ENCODE results near the gene SLC35F1.
"Not testable (repeated sequence)": the region's sequence is repeated elsewhere in the genome, so short reads cannot be mapped to it uniquely, and the experiment has no call there.

SLC35F1 gene

DNA sequence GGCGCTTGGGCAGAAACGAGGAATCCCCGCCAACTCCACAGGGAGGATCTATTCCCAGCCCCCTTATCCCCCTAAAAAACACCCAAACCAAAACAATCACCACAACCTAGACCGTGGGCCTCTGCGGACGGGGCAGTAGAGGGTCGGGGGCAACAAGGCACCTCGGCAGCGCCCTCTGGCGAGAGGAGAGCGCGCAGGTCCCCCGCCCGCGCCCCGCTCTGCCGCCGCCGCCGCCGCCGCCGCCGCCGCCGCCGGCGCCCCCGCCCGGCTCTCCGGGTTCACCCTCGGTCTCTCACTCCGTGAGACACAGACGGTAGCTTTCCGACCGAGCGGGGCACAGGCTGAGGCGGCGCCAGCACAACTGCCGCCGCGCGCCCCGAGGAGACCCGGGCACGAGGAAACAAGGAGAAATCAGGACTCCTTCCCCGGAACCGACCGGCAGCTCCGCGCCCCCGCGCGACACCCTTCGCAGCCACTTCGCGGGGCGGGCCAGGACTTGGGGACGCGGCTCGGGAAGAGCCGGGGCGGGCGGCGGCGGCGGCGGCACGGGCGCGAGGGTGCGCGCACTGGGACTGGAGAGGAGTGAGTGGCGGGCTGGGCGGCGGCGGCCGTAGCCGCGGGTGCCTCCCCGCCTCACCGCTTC is at the start of gene SLC35F1:
Gene SLC35F1 (plus strand): TSS at position 307 of the 643 bp plus-strand sequence.
- TF ChIP-seq, protein P1, sequence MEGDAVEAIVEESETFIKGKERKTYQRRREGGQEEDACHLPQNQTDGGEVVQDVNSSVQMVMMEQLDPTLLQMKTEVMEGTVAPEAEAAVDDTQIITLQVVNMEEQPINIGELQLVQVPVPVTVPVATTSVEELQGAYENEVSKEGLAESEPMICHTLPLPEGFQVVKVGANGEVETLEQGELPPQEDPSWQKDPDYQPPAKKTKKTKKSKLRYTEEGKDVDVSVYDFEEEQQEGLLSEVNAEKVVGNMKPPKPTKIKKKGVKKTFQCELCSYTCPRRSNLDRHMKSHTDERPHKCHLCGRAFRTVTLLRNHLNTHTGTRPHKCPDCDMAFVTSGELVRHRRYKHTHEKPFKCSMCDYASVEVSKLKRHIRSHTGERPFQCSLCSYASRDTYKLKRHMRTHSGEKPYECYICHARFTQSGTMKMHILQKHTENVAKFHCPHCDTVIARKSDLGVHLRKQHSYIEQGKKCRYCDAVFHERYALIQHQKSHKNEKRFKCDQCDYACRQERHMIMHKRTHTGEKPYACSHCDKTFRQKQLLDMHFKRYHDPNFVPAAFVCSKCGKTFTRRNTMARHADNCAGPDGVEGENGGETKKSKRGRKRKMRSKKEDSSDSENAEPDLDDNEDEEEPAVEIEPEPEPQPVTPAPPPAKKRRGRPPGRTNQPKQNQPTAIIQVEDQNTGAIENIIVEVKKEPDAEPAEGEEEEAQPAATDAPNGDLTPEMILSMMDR (IDR thresholded peaks at IDR 0.05; ENCODE audit: borderline replicate concordance, insufficient read depth, low read depth, low read length) = peak; percentile 51
- peak within 1 kb of the TSS; percentile 35 for H3K4me3 ChIP-seq (ENCODE audit: low read depth, low read length)

DNA sequence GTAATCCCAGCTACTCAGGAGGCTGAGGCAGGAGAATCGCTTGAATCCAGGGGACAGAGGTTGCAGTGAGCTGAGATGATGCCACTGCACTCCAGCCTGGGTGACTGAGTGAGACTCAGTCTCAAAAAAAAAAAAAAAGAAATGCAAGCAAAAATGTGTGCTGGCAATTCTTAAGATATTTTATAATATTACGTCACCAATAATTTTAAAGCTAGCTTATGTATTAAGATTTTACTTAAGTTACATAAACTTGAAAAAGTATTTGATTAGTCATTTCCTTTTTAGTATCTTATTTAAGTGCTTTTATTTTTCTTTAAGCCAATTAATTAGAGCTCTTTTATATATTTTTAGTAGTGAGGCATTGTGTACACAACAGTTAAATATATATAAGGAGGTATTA is 48.5 kb upstream of the SLC35F1 start:
- H3K4me3 ChIP-seq (ENCODE audit: low read depth, low read length) = not testable (repeated sequence)

DNA sequence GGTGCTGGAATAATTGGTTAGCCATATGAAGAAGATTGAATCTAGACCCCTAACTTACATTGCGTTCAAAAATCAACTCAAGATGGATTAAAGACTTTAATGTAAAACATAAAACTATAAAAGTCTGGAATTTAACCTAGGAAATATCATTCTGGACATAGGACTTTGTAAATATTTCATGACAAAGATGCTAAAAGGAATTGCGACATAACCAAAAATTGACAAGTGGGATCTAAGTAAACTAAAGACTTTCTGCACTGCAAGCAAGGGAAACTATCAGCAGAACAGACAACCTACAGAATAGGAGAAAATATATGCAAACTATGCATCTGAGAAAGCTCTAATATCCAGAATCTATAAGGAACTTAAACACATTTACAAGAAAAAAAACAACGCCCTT is 45.5 kb upstream of the SLC35F1 start:
- TF ChIP-seq, protein P1 (IDR thresholded peaks at IDR 0.05; ENCODE audit: borderline replicate concordance, insufficient read depth, low read depth, low read length) = no peak
- no peak overlapping the region for H3K4me3 ChIP-seq (ENCODE audit: low read depth, low read length)

DNA sequence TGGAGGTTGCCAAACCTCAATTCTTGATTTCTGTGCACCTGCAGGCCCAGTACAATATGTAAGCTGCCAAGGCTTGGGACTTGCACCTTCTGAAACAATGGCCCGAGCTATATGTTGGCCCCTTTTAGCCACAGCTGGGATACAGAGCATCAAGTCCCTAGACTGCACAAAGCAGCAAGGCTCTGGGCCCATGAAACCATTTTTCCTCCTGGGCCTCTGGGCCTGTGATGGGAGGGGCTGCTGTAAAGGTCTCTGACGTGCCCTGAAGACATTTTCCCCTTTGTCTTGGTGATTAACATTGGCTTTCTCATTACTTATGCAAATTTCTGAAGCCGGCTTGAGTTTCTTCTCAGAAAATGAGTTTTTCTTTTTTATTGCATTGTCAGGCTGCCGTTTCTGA is 40.5 kb upstream of the SLC35F1 start:
- TF ChIP-seq, protein P1 (IDR thresholded peaks at IDR 0.05; ENCODE audit: borderline replicate concordance, insufficient read depth, low read depth, low read length) = no peak

DNA sequence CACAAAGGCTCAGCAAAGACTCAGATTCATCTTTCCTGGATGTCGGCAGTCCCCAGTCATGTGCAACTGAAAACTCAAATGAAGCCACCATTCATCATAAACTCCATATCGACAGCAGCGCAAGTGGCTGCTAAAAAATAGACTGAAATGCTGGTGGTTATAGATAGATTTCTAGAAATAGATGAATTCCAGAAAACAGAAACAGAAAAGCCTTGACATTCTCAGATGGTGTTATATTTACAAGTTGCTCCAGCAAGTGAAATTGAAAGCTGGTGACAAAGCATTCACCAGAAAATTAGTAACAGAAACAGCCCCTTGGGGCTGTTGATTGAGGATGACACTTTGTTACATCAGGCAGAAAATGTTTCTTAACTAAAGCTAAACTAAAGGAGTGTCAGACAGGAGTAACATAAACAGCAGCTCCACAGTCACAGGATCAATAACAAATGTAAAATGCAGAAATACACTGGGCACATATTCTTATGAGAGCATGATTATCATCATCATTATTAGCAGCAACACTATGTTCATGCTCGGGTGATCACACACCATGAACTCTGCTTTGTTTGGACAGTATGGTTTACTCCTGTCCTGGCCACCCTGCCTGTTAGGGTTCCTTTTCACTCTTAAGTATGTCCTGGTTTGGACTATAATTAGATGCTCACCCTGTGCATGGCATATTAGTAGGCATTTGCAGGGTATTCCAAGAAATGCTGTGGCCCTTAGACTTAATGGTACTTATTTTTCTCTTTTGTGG is 36.4 kb upstream of the SLC35F1 start:
- TF ChIP-seq, protein P1 (IDR thresholded peaks at IDR 0.05; ENCODE audit: borderline replicate concordance, insufficient read depth, low read depth, low read length) = no peak
- H3K4me3 ChIP-seq (ENCODE audit: low read depth, low read length) = no peak overlapping the region

More for the DNA sequence above, 40.5 kb upstream of the SLC35F1 start:
- H3K4me3 ChIP-seq (ENCODE audit: low read depth, low read length) = no peak overlapping the region

DNA sequence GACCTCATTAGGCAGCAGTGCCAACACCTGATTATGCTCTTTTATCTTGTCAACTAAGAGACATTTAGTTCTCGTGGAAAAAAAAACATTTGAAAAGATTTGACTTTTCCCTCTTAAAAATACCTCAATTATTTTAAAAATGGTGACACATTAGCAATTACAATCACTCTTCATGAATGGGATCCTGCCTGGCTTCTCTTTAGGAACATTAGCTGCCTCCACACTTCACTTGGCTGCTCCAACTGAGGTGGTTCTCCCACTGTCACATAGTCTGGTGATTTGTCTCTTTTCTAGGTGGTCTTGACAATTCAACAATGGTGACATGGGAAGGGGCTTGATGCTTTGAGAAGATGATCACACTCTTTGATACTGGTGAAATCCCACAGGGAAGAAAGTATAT is 26.2 kb upstream of the SLC35F1 start:
- TF ChIP-seq, protein P1 (IDR thresholded peaks at IDR 0.05; ENCODE audit: borderline replicate concordance, insufficient read depth, low read depth, low read length) = no peak
- no peak overlapping the region for H3K4me3 ChIP-seq (ENCODE audit: low read depth, low read length)

DNA sequence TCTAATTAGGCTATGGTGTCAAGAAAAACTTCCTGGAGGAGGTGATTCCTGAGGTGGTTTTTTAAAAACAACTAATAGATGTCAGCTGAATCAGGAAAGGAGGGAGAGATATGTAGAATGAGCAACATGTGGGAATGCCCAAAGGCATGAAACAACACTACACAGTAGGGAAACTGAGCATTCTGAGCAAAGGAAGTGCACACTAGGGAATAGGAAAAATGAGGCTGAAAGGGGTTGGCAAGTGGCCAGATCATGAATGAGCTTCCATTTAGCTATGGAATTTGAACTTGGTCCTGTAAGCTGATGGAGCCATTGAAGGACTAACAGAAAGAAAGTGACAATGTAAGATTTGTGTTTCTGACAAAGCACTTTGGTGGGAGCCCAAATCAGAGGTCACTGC is 16.9 kb upstream of the SLC35F1 start:
- TF ChIP-seq, protein P1 (IDR thresholded peaks at IDR 0.05; ENCODE audit: borderline replicate concordance, insufficient read depth, low read depth, low read length) = no peak
- H3K4me3 ChIP-seq (ENCODE audit: low read depth, low read length) = no peak overlapping the region

Data from GM12875 (cell line).